OCI-LY7 (cell line): Measurements from ENCODE around the gene DLGAP1.

Source experiments
- CTCF ChIP-seq: fragments of 200-600 bp; sonication (generic); conservative IDR thresholded peaks from 2 replicates; pipeline ENCODE4 v1.5.1; 2014; ENCODE audit warnings: mild to moderate bottlenecking, antibody characterized with exemption, low read length, moderate library complexity, mixed read lengths
- EZH2phosphoT487 ChIP-seq: fragments of 200-600 bp; sonication (generic); IDR thresholded peaks from 2 replicates; pipeline ENCODE4 v1.6.1; 2018; ENCODE audit warnings: low read depth, borderline replicate concordance, mild to moderate bottlenecking, mixed run types, antibody characterized with exemption, low read length, moderate library complexity, mixed read lengths

GRCh38 chr18:3583873-3584247 lies 871.2 kb downstream of the DLGAP1 start:
- TF ChIP-seq CTCF: no peak
- TF ChIP-seq EZH2phosphoT487: no peak
